ENCODE measurements around the gene ACTL9.

Gene ACTL9

DNA sequence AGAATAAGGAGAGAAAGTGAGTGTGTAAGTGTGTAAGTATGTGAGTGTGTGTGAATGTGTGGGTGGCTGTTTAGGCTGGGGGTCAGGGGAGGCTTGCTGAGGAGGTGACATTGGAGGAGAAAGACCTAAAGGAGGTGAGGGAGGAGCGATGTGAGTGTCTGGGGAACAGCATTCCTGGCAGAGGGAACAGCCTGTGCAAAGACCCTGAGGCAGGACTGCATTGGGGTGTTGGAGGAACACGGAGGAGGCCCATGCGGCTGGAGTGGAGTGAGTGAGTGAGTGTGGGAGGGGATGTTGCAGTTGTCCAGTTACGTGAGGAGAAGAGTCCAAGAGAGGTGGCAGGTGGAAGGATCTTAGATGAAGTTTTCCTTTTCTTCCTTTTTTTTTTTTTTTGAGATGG lies 36.3 kb downstream of the ACTL9 start:
- H3K4me3 ChIP-seq (ENCODE audit: low read length), result no peak overlapping the region
- no peak for DNase-seq (ENCODE audit: low read depth)
- TF ChIP-seq, protein P1, sequence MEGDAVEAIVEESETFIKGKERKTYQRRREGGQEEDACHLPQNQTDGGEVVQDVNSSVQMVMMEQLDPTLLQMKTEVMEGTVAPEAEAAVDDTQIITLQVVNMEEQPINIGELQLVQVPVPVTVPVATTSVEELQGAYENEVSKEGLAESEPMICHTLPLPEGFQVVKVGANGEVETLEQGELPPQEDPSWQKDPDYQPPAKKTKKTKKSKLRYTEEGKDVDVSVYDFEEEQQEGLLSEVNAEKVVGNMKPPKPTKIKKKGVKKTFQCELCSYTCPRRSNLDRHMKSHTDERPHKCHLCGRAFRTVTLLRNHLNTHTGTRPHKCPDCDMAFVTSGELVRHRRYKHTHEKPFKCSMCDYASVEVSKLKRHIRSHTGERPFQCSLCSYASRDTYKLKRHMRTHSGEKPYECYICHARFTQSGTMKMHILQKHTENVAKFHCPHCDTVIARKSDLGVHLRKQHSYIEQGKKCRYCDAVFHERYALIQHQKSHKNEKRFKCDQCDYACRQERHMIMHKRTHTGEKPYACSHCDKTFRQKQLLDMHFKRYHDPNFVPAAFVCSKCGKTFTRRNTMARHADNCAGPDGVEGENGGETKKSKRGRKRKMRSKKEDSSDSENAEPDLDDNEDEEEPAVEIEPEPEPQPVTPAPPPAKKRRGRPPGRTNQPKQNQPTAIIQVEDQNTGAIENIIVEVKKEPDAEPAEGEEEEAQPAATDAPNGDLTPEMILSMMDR (IDR thresholded peaks at IDR 0.05; ENCODE audit: insufficient read depth, low read depth, low read length, missing control alignments), result no peak

DNA sequence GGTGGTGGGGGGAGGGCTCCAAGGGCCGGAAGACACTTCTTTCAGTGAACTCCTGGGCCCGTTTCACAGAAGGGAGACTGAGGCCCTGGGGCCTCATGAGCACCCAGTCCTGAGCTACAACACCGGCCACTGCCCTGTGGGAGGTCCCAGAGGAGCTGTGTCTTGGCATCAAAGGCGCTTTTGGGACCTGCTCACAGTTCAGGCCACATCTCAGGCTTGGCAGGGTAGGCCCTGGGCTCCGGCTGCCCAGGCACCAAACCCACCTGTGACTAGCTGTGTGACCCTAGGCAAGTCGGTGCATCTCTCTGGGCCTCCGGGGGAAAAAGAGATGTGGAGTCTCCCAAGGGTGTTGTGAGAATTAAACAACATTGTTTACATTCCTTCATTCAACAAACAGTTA lies 38.7 kb downstream of the ACTL9 start:
- TF ChIP-seq, protein P1 (IDR thresholded peaks at IDR 0.05; ENCODE audit: insufficient read depth, low read depth, low read length, missing control alignments), result no peak
- no peak for DNase-seq (ENCODE audit: low read depth)
- no peak overlapping the region for H3K4me3 ChIP-seq (ENCODE audit: low read length)

DNA sequence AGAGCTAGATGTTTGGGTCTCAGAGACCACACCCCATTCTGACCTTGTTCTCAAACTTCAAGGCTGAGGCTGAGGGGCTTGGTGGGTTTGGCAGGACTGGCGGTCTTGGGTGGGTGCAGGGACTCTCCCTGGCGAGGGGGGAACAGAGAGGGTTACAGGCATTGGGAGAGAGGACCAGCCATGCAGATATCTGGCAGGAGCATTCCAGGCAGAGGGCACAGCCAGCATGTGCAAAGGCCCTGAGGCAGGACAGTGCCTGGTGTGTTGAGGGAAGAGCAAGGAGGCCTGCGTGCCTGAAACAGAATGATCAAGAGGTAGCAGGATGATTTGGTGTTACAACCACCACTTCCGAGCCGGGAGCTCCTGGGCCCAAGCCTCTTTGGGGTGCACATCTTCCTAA lies 40.7 kb downstream of the ACTL9 start:
- TF ChIP-seq, protein P1 (IDR thresholded peaks at IDR 0.05; ENCODE audit: insufficient read depth, low read depth, low read length, missing control alignments), result no peak
- no peak for DNase-seq (ENCODE audit: low read depth)
- H3K4me3 ChIP-seq (ENCODE audit: low read length), result no peak overlapping the region

DNA sequence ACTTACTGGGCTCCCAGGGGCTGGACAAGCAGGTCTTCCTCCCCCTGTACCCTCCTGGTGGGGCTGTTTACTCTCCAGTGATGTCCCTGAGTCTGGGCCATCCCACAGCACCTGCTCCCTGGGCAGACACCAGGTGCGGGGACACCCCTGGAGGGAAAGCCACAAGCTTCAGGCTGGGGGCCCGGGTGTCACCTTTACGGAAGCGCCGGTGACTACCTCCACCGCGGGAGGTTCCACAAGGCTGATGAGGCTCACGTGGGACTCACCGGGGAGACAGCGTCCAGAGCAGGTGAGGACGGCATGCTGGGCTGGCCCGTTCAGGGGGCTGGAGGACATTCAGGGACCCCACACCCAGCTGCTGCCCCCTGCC lies 43.3 kb downstream of the ACTL9 start:
- H3K4me3 ChIP-seq (ENCODE audit: low read length), result no peak overlapping the region
- TF ChIP-seq, protein P1 (IDR thresholded peaks at IDR 0.05; ENCODE audit: insufficient read depth, low read depth, low read length, missing control alignments), result no peak
- DNase-seq (ENCODE audit: low read depth), result no peak

DNA sequence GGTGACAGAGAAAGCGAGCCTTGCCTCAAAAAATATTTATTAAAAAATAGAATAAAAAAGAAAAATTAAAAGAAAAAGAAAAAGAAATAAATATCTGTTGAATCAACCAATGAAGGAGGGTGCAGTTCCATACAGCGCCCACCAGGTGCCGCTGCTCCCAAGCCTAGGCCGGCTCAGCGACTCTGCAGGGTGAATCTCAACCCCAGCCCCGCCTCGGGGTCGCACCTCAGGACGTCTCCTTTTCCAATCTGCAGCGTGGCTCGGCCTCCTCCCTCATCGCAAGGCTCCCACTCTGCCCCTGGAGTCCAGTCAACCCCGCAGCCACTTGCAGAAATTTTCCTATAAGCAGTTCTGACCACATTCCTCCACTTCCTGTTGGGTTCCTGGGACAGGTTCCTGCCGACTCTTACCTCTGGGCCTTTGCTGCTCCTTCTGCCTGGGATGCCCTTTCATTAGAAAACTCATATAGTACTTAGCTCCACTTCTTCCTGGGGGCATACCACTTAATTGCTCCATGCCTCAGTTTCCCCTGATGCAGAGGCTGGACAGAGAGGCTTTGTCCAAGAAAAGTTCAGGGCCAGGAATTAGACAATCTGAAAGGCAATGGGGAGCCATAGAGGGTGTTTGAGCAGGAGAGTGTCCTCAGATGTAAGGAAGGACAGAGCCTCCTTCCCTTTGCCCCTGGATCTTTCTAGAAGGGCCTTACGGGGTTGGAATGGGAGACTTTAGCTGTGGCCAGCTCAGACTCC lies 43.8 kb downstream of the ACTL9 start:
- H3K4me3 ChIP-seq (ENCODE audit: low read length), result no peak overlapping the region
- DNase-seq (ENCODE audit: low read depth), result peak; percentile 27
- TF ChIP-seq, protein P1 (IDR thresholded peaks at IDR 0.05; ENCODE audit: insufficient read depth, low read depth, low read length, missing control alignments), result peak; percentile 74

DNA sequence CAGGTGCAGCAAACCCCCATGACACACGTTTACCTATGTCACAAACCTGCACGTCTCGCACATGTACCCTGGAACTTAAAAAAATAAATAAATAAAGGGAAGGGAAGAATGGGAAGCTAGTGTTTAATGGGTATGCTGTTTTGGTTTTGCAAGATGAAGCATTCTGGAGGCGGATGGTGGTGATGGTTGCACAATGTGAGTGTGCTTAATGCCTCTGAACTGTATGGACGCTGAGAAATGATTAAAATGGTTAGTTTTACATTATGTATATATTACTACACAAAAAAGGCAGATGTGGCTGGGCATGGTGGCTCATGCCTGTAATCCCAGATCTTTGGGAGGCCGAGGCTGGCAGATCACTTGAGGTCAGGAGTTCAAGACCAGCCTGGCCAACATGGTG lies 50.4 kb downstream of the ACTL9 start:
- TF ChIP-seq, protein P1 (IDR thresholded peaks at IDR 0.05; ENCODE audit: insufficient read depth, low read depth, low read length, missing control alignments), result no peak

More for the DNA sequence above, 50.4 kb downstream of the ACTL9 start:
- no peak for DNase-seq (ENCODE audit: low read depth)
- no peak overlapping the region for H3K4me3 ChIP-seq (ENCODE audit: low read length)
